A375 (cell line): ENCODE measurements around the gene C5orf24. TPM values are rescaled to one million over a fixed set of nuclear protein-coding genes. Genes with fewer than 3 reads are reported as not detected.

Source experiments
- total RNA-seq: library from RNA; depleted of rRNA; stranded (reverse); fragments of >200 nt; shearing (Covaris generic); gene quantifications from 2 replicates; pipeline ENCODE4 v1.2.3, GENCODE V29; 2014; rRNA removed

C5orf24 gene
- 49.9 and 53.9 TPM in 2 replicates for total RNA-seq

DNA sequence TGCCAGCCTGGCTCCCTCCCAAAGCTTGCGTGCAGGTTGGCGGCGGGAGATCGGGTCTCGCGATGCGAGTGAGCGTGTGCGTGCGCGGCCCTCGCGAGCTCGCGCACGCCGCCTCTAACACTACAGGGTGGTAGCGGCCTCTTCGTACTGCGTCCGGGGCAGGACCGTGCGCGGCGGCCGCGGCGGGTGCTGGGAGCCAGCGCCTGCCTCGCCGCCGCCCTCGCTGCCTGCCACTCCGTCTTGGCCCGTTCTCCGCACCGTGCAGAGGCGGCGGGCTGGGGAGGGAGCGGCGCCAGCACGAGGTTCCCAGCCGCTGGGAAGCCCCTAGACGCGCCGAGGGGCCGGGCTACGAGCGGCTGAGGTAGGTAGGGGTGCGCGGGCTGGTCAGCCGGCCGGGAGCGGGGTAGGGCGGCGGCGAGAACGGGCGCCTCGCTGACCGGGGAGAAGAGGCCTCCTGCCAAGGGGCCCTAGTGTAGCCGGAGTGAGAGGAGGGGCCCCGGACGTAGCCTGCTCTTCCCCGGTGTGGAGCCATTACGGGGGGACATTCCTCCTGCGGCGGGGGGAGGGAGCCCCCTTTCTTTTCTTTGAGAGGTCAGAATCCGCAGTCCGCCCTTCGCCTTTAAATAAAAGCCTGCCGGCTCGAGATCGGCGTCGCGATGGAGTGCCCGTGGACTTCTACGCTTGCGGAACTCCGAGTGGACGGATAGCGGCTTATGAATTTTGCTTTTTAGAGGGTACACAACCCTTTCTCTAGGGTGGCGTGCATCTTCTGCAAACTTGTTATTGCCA, at the start of gene C5orf24:
Gene C5orf24, plus strand, starts transcription at position 117 of the 789 bp plus-strand sequence. CDS start 8,933 bp downstream, outside the sequence.

DNA sequence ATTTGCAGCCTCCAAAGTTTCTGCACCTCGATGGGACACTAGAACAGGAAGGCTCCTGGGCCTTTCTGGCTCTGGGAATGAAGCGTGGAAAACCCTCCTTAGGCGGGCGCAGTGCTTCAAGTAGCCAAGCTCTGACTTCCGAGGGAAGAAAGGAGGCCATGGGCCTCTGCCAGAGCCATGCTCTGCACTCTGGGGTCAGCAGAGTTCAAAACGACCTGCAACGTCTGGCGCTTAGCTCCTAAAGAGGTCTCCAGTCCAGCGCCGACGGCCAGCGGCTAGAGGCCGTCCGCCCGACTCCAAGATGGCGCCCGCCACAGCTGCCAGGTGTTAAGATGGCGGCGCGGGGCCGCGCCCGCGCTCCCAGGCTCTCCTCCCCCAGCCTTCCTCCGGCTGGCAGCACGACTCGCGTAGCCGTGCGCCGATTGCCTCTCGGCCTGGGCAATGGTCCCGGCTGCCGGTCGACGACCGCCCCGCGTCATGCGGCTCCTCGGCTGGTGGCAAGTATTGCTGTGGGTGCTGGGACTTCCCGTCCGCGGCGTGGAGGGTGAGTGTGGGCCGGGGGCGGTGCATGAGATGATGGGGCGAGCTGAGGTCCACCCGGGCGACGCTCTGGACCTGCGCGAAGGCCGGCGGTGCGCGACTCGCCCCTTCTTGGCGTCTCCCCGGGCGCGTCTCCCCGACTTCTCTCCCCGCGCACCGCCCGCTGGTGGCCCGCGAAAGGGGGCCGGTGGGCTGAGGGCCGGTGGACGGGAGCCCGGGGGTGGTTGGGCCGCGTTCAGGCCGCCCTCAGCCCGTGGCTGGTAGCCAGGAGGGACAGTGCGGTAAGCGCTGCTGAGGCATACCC, 28.4 kb downstream of the C5orf24 start, which contains the start of gene TXNDC15:
Gene TXNDC15, plus strand, starts transcription at position 385 of the 844 bp plus-strand sequence. Its CDS starts 57 bp downstream, at position 442.

DNA sequence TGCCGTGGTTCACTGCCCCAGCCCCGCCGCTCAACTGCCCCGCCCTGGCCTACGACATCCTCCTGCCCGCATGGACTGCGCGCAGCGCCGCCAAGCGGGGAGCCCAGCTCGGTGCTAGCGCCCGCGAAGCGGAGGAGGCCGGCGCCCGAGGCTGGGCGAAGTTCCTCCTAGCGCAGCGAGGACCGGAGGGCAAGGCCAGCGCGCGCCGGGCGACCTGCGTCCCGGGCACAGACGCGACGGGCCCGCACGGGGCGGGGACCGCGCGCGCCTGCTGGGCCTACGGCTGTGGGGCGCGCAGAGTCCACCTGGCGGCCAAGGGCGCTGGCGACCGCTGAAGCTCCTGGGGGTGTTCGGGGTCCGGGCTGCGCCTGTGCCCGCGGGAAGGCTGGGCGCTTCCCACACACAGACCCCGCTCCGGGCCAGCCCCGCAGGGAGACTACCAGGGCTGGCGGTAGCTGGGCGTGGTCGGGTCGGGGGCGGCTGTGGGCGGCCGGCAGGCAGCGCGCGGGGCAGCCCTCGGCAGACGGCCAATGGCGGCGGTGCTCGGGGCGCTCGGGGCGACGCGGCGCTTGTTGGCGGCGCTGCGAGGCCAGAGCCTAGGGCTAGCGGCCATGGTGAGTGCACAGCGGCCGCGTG, 59.0 kb downstream of the C5orf24 start, which contains the start of gene PCBD2:
Gene PCBD2, plus strand, starts transcription at position 522 of the 636 bp plus-strand sequence. Its CDS starts 9 bp downstream, at position 531.

Other genes starting within 250 kb of the C5orf24 start
- 51.5 and 81.6 TPM in 2 replicates for gene SAR1B, start 213.1 kb upstream of the C5orf24 start, total RNA-seq
- 9.5 and 10.8 TPM in 2 replicates for gene SEC24A, start 197.2 kb upstream of the C5orf24 start, total RNA-seq
- gene CAMLG, start 107.4 kb upstream of the C5orf24 start, total RNA-seq = 43.9 and 44.3 TPM in 2 replicates
- gene DDX46, start 87.2 kb upstream of the C5orf24 start, total RNA-seq = 42.5 and 50.1 TPM in 2 replicates
- 67.6 and 83.0 TPM in 2 replicates for gene TXNDC15, start 28.4 kb downstream of the C5orf24 start, total RNA-seq
- gene PCBD2, start 59.2 kb downstream of the C5orf24 start, total RNA-seq = 6.0 and 7.4 TPM in 2 replicates
- 0.49 TPM in 1 of 2 replicates, not detected in the other for gene CATSPER3, start 121.9 kb downstream of the C5orf24 start, total RNA-seq
- 1.2 and 2.1 TPM in 2 replicates for gene PITX1, start 188.3 kb downstream of the C5orf24 start, total RNA-seq